Measurements from ENCODE around the gene NT5C3B.

- TF ChIP-seq EZH2phosphoT487 (IDR thresholded peaks at IDR 0.05; ENCODE audit: low read depth, severe bottlenecking, unreplicated experiment) (no peak), CTCF (IDR thresholded peaks at IDR 0.05; ENCODE audit: poor library complexity) (no peak), EZH2 (IDR thresholded peaks at IDR 0.05; ENCODE audit: borderline replicate concordance) (no peak)
Observed at GRCh38 chr17:41796121-41796895, 39.7 kb downstream of the NT5C3B start.
